ENCODE data around the gene UGGT2. TPM values are rescaled to one million over a fixed set of nuclear protein-coding genes. Genes with fewer than 3 reads are reported as not detected.

UGGT2 gene
- total and polyA plus RNA-seq, 2 donors (not counting 1 experiment from before 2014, with no cell fraction given): 0.39 to 6.7 TPM

DNA sequence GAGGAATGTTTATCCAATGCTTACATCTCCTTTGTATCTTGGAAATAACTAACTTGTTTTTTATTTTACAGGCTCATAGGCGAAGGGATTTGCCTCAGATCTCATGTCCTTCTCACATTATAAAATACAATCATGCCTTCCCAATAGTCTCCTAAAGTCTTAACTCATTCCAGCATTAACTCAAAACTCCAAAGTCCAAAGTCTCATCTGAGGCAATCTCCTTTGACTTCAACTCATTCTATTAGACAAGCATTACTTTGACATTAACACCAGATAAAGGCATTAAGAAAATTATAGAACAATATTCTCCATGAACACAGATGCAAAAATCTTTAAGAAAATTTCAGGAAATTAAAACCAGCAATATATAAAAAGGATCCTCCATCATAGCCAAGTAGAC, 238.7 kb downstream of the UGGT2 start:
- Mint-ChIP-seq H3K9me3 (ENCODE audit: insufficient read depth) (peaks cover 10% of the 10 kb centered on the region), H3K4me1 (no peaks in the 10 kb centered on the region), H3K27ac (no peak overlapping the region), H3K27me3 (peaks cover 2% of the 10 kb centered on the region), H3K4me3 (no peak overlapping the region)
- DNase-seq (no peak), ATAC-seq (ENCODE audit: low read depth) (no peak)
- intact Hi-C loops (cut with micrococcal nuclease): no loop called here
- Histone ChIP-seq H3K4me2 (replicated peaks; ENCODE audit: low read depth, low read length, poor library complexity, severe bottlenecking) (no peak overlapping the region), H3K9me3 (ENCODE audit: control extremely low read depth in 1 of 3, control insufficient read depth in 2 of 3, insufficient read depth in 1 of 3, low read length in 2 of 3) (peaks cover 0 to 15% (median 14%) of the 10 kb centered on the region in 3 donors), H3K79me2 (ENCODE audit: control insufficient read depth, insufficient read depth, low read length) (no peaks in the 10 kb centered on the region), H3K4me1 (ENCODE audit: control insufficient read depth in 2 of 2, insufficient read depth in 2 of 2, low read length in 2 of 2) (no peaks in the 10 kb centered on the region), H3K27ac (ENCODE audit: low read length in 2 of 2) (no peak overlapping the region), H3K9ac (ENCODE audit: low read length) (no peak overlapping the region), H3K27me3 (replicated peaks in 1 of 4; ENCODE audit: control extremely low read depth in 1 of 4, control insufficient read depth in 3 of 4, insufficient read depth in 4 of 4, low read length in 3 of 4) (no peaks in the 10 kb centered on the region), H3K4me3 (ENCODE audit: control extremely low read depth in 1 of 5, extremely low read depth in 1 of 5, insufficient read depth in 1 of 5, low read depth in 2 of 5, low read length in 4 of 5) (no peak overlapping the region), H4K20me1 (ENCODE audit: control insufficient read depth, insufficient read depth, low read length, poor library complexity, severe bottlenecking) (no peaks in the 10 kb centered on the region), H2AFZ (ENCODE audit: insufficient read depth, low read depth, low read length, poor library complexity, severe bottlenecking) (no peak overlapping the region), H3K36me3 (replicated peaks in 1 of 2; ENCODE audit: control extremely low read depth in 1 of 2, control insufficient read depth in 1 of 2, extremely low read depth in 1 of 2, insufficient read depth in 2 of 2, low read length in 1 of 2) (no peaks in the 10 kb centered on the region)
- CTCF ChIA-PET: interaction anchor here (1.2 kb wide), 1 partner anchor 19 kb away, joined by 4 read pairs; no protein-coding TSS in a partner anchor
- TF ChIP-seq, protein P1, sequence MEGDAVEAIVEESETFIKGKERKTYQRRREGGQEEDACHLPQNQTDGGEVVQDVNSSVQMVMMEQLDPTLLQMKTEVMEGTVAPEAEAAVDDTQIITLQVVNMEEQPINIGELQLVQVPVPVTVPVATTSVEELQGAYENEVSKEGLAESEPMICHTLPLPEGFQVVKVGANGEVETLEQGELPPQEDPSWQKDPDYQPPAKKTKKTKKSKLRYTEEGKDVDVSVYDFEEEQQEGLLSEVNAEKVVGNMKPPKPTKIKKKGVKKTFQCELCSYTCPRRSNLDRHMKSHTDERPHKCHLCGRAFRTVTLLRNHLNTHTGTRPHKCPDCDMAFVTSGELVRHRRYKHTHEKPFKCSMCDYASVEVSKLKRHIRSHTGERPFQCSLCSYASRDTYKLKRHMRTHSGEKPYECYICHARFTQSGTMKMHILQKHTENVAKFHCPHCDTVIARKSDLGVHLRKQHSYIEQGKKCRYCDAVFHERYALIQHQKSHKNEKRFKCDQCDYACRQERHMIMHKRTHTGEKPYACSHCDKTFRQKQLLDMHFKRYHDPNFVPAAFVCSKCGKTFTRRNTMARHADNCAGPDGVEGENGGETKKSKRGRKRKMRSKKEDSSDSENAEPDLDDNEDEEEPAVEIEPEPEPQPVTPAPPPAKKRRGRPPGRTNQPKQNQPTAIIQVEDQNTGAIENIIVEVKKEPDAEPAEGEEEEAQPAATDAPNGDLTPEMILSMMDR (IDR thresholded peaks at IDR 0.05): no peak
- no peak for TF ChIP-seq EZH2 (IDR thresholded peaks at IDR 0.05; ENCODE audit: borderline replicate concordance, insufficient read depth, low read depth, low read length, poor library complexity, severe bottlenecking)
- WGBS (ENCODE audit: insufficient coverage): 100% methylated on average over 1 of the region's 1 CpG
- POLR2A ChIA-PET: no interaction called here

DNA sequence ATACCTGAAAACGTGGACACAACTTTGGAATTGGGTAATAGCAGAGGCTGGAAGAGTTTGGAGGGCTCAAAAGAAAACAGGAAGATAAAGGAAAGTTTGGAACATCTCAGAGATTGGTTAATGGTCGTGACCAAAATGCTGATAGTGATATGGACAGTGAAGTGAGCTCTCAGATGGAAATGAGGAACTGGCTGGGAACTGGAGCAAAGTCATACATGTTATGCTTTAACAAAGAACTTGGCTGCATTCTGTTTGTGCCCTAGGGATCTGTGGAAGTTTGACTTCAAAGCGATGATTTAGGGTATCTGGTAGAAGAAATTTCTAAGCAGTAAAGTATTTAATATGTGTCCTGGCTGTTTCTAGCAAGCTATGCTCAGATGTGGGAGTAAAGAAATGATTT, 240.1 kb downstream of the UGGT2 start:
- H2AFZ ChIP-seq (ENCODE audit: insufficient read depth, low read depth, low read length, poor library complexity, severe bottlenecking): no peak overlapping the region
- H4K20me1 ChIP-seq (ENCODE audit: control insufficient read depth, insufficient read depth, low read length, poor library complexity, severe bottlenecking): no peaks in the 10 kb centered on the region
- no peaks in the 10 kb centered on the region for H3K27me3 ChIP-seq (replicated peaks in 1 of 4; ENCODE audit: control extremely low read depth in 1 of 4, control insufficient read depth in 3 of 4, insufficient read depth in 4 of 4, low read length in 3 of 4)
- no peaks in the 10 kb centered on the region for H3K4me1 ChIP-seq (ENCODE audit: control insufficient read depth in 2 of 2, insufficient read depth in 2 of 2, low read length in 2 of 2)
- H3K4me2 ChIP-seq (replicated peaks; ENCODE audit: low read depth, low read length, poor library complexity, severe bottlenecking): no peak overlapping the region
- H3K79me2 ChIP-seq (ENCODE audit: control insufficient read depth, insufficient read depth, low read length): no peaks in the 10 kb centered on the region
- ATAC-seq (ENCODE audit: low read depth): no peak
- TF ChIP-seq EZH2 (IDR thresholded peaks at IDR 0.05; ENCODE audit: borderline replicate concordance, insufficient read depth, low read depth, low read length, poor library complexity, severe bottlenecking): no peak
- TF ChIP-seq, protein P1 (IDR thresholded peaks at IDR 0.05): no peak
- Mint-ChIP-seq H3K27ac (no peak overlapping the region), H3K4me1 (no peaks in the 10 kb centered on the region), H3K27me3 (peaks cover 2% of the 10 kb centered on the region), H3K4me3 (no peak overlapping the region), H3K9me3 (ENCODE audit: insufficient read depth) (peaks cover 13% of the 10 kb centered on the region)
- no peak for DNase-seq
- H3K27ac ChIP-seq (ENCODE audit: low read length in 2 of 2): no peak overlapping the region
- H3K9ac ChIP-seq (ENCODE audit: low read length): no peak overlapping the region
- ChIA-PET CTCF (interaction anchor here (1.2 kb wide), 2 partner anchors 21 kb away, joined by 3 to 4 read pairs; no protein-coding TSS in a partner anchor), POLR2A (no interaction called here)
- intact Hi-C loops (cut with micrococcal nuclease): no loop called here
- H3K4me3 ChIP-seq (ENCODE audit: control extremely low read depth in 1 of 5, extremely low read depth in 1 of 5, insufficient read depth in 1 of 5, low read depth in 2 of 5, low read length in 4 of 5): no peak overlapping the region
- 89% methylated on average over 3 of the region's 3 CpGs for WGBS (ENCODE audit: insufficient coverage)
- H3K9me3 ChIP-seq (ENCODE audit: control extremely low read depth in 1 of 3, control insufficient read depth in 2 of 3, insufficient read depth in 1 of 3, low read length in 2 of 3): peaks cover 0 to 17% (median 15%) of the 10 kb centered on the region in 3 donors
- H3K36me3 ChIP-seq (replicated peaks in 1 of 2; ENCODE audit: control extremely low read depth in 1 of 2, control insufficient read depth in 1 of 2, extremely low read depth in 1 of 2, insufficient read depth in 2 of 2, low read length in 1 of 2): no peaks in the 10 kb centered on the region
